ENCODE data around the gene ALG6. TPM values are rescaled to one million over a fixed set of nuclear protein-coding genes. Genes with fewer than 3 reads are reported as not detected.

ALG6 gene
- total RNA-seq, 4 donors from 2014 or later = 6.8 to 16.5 (median 13.0) TPM

- Histone ChIP-seq H3K27ac (no peak overlapping the region), H3K4me3 (peak overlapping the region in 2 of 4 donors; percentile 6 to 35), H3K9me3 (no peaks in the 10 kb centered on the region), H3K4me1 (peaks cover 0 to 27% (median 8%) of the 10 kb centered on the region in 3 donors), H3K36me3 (no peaks in the 10 kb centered on the region), H3K27me3 (peaks cover 0 to 100% (median 46%) of the 10 kb centered on the region in 4 donors)
- WGBS, 2 donors = 17 to 31% methylated on average over 11 to 22 of the region's 50 CpGs
- no peak for TF ChIP-seq POLR2A (IDR thresholded peaks at IDR 0.05)
- intact Hi-C loops (cut with DNase I) = no loop called here
- DNase-seq = no peak
These were observed 37.7 kb upstream of the ALG6 start for GRCh38 chr1:63329621-63330330.

DNA sequence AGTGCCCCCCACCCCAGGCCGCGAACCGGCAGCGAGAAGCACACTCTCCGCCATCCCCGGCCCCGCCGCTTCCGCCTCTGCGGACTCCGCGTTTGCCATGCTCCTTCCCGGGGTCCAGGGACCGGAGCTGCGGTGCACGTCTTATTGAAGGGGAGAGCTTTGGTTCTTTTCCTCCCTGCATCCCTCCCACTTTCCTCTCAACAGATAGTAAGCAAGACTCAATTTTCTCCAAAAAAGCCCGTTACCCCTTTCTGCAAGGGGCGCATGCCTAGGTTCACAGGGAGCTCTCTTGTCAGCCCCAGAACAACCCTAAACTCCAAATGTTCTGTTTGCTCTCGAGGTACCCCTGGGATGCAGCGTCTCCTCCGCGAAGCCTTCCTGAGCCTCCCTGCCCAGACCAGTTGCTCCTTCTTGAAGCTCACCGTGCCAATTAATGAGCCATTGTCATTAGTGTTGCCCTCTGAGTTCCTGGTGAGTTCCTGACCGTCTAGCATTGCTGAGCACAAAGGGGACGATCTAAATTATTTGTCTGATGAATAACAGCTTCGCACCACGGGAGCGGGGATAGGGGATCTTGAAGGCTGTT lies 37.0 kb upstream of the ALG6 start:
- H3K27me3 ChIP-seq = peaks cover 0 to 100% (median 40%) of the 10 kb centered on the region in 4 donors
- 14 to 17% methylated on average over 10 of the region's 28 CpGs for WGBS, 2 donors
- intact Hi-C loops (cut with DNase I) = no loop called here
- no peak for DNase-seq
- no peaks in the 10 kb centered on the region for H3K36me3 ChIP-seq
- no peaks in the 10 kb centered on the region for H3K9me3 ChIP-seq
- peaks cover 0 to 27% (median 8%) of the 10 kb centered on the region in 3 donors for H3K4me1 ChIP-seq
- TF ChIP-seq POLR2A (IDR thresholded peaks at IDR 0.05) (no peak), CTCF (IDR thresholded peaks at IDR 0.05) (no peak)
- H3K4me3 ChIP-seq = peak overlapping the region in 1 of 4 donors; percentile 35
- H3K27ac ChIP-seq = no peak overlapping the region

DNA sequence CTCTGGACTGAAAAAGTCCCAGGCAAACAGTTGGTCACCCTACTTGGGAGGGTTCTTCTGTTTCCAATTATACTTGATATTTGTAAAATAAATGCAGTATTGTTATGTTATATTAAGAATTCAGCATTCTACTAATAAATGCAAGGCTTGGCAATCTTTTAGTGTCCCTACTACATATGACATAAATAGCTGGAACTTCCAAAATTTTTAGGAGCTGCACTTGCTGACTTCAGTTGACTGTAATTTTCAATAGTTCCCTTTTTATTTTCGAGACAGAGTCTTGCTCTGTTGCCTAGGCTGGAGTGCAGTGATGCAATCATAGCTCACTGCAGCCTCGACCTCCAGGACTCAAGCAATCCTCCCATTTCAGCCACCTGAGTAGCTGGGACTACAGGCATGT lies 25.0 kb upstream of the ALG6 start:
- TF ChIP-seq POLR2A (IDR thresholded peaks at IDR 0.05) (no peak), CTCF (IDR thresholded peaks at IDR 0.05) (no peak)
- Histone ChIP-seq H3K4me3 (no peak overlapping the region), H3K4me1 (no peaks in the 10 kb centered on the region), H3K9me3 (no peaks in the 10 kb centered on the region), H3K36me3 (no peaks in the 10 kb centered on the region), H3K27me3 (peaks cover 0 to 30% (median 0%) of the 10 kb centered on the region in 4 donors), H3K27ac (no peak overlapping the region)
- 26 to 49% methylated on average over 2 of the region's 2 CpGs for WGBS, 2 donors
- no peak for DNase-seq
- intact Hi-C loops (cut with DNase I) = no loop called here

- intact Hi-C loops (cut with DNase I) = no loop called here
- 38 to 50% methylated on average over 1 of the region's 1 CpG for WGBS, 2 donors
- Histone ChIP-seq H3K4me1 (no peaks in the 10 kb centered on the region), H3K27ac (no peak overlapping the region), H3K4me3 (no peak overlapping the region), H3K36me3 (no peaks in the 10 kb centered on the region), H3K9me3 (no peaks in the 10 kb centered on the region), H3K27me3 (peaks cover 0 to 26% (median 0%) of the 10 kb centered on the region in 4 donors)
- TF ChIP-seq POLR2A (IDR thresholded peaks at IDR 0.05) (no peak), CTCF (IDR thresholded peaks at IDR 0.05) (no peak)
- DNase-seq = no peak
These were observed 23.5 kb upstream of the ALG6 start for GRCh38 chr1:63343922-63344321.

- WGBS, 2 donors = 92 to 98% methylated on average over 4 to 5 of the region's 5 CpGs
- no peaks in the 10 kb centered on the region for H3K9me3 ChIP-seq
- TF ChIP-seq CTCF (IDR thresholded peaks at IDR 0.05) = no peak
- no peak for TF ChIP-seq POLR2A (IDR thresholded peaks at IDR 0.05)
- peaks cover 0 to 51% (median 0%) of the 10 kb centered on the region in 4 donors for H3K27me3 ChIP-seq
- H3K27ac ChIP-seq = no peak overlapping the region
- DNase-seq = no peak
- H3K4me1 ChIP-seq = no peaks in the 10 kb centered on the region
- H3K36me3 ChIP-seq = no peaks in the 10 kb centered on the region
- no peak overlapping the region for H3K4me3 ChIP-seq
- intact Hi-C loops (cut with DNase I) = no loop called here
These were observed 17.1 kb upstream of the ALG6 start for GRCh38 chr1:63350320-63350719.

All from esophagus squamous epithelium (tissue), 5 donors.